Neural progenitor cell (in vitro differentiated cells): Measurements from ENCODE around the gene SYTL3. TPM values are rescaled to one million over a fixed set of nuclear protein-coding genes. Genes with fewer than 3 reads are reported as not detected.
A peak's percentile ranks its signal among the peaks of the same experiment; 100 is the strongest.

Experiments used
- DNase-seq: peaks from one replicate; pipeline ENCODE4 v3.0.0-alpha.2; 2016; ENCODE audit warnings: low spot score
- H2AFZ ChIP-seq: fragments of 200-600 bp; sonication (generic); replicated peaks from 2 replicates; pipeline ENCODE4 v1.6.1; 2016; ENCODE audit warnings: antibody characterized with exemption
- H3F3A ChIP-seq: fragments of 200-600 bp; sonication (generic); 2 replicates; pipeline ENCODE4 v1.6.1; 2016; ENCODE audit warnings: antibody characterized with exemption, low read depth
- H3K27ac ChIP-seq: fragments of 200-600 bp; sonication (generic); 2 replicates; pipeline ENCODE4 v1.5.1; 2016; ENCODE audit warnings: mild to moderate bottlenecking
- H3K27me3 ChIP-seq: fragments of 200-600 bp; sonication (generic); 2 replicates; pipeline ENCODE4 v1.6.1; 2016; ENCODE audit warnings: mild to moderate bottlenecking, moderate library complexity
- H3K36me3 ChIP-seq: fragments of 200-600 bp; sonication (generic); 2 replicates; pipeline ENCODE4 v1.5.1; 2016
- H3K4me1 ChIP-seq: fragments of 200-600 bp; sonication (generic); 2 replicates; pipeline ENCODE4 v1.6.1; 2016; ENCODE audit warnings: mixed run types
- H3K4me2 ChIP-seq: fragments of 200-600 bp; sonication (generic); 2 replicates; pipeline ENCODE4 v1.6.1; 2016
- H3K4me3 ChIP-seq: fragments of 200-600 bp; sonication (generic); 2 replicates; pipeline ENCODE4 v1.5.1; 2016
- H3K79me2 ChIP-seq: fragments of 200-600 bp; sonication (generic); 2 replicates; pipeline ENCODE4 v1.6.1; 2016; ENCODE audit warnings: low read depth
- H3K9ac ChIP-seq: fragments of 200-600 bp; sonication (generic); 2 replicates; pipeline ENCODE4 v1.6.1; 2016
- H3K9me3 ChIP-seq: fragments of 200-600 bp; sonication (generic); 2 replicates; pipeline ENCODE4 v1.5.1; 2016; ENCODE audit warnings: low read depth
- H4K20me1 ChIP-seq: fragments of 200-600 bp; sonication (generic); 2 replicates; pipeline ENCODE4 v1.6.1; 2016; ENCODE audit warnings: low read depth
- H3K27ac Mint-ChIP-seq: 3 replicates; pipeline ENCODE4 v1.8.0; 2021; ENCODE audit warnings: mixed read lengths
- H3K27me3 Mint-ChIP-seq: 2 replicates; pipeline ENCODE4 v1.8.0; 2022; ENCODE audit warnings: low read depth, mild to moderate bottlenecking, inconsistent platforms, moderate library complexity, mixed read lengths; ENCODE audit not compliant: insufficient read depth
- H3K36me3 Mint-ChIP-seq: 3 replicates; pipeline ENCODE4 v1.8.0; 2021; ENCODE audit warnings: mixed read lengths
- H3K4me1 Mint-ChIP-seq: 3 replicates; pipeline ENCODE4 v1.8.0; 2021; ENCODE audit warnings: mixed read lengths
- H3K4me3 Mint-ChIP-seq: 3 replicates; pipeline ENCODE4 v1.8.0; 2021; ENCODE audit warnings: mild to moderate bottlenecking, moderate library complexity, mixed read lengths
- H3K9me3 Mint-ChIP-seq: 3 replicates; pipeline ENCODE4 v1.8.0; 2020; ENCODE audit warnings: mixed read lengths
- EZH2 ChIP-seq: fragments of 200-600 bp; sonication (generic); IDR thresholded peaks from 2 replicates; pipeline ENCODE4 v1.6.1; 2017; ENCODE audit warnings: antibody characterized with exemption, mild to moderate bottlenecking, moderate library complexity
- EZH2phosphoT487 ChIP-seq: fragments of 200-600 bp; sonication (generic); IDR thresholded peaks from 2 replicates; pipeline ENCODE4 v1.6.1; 2017; ENCODE audit warnings: antibody characterized with exemption
- total RNA-seq: library from RNA; depleted of rRNA; stranded (reverse); fragments of >200 nt; gene quantifications from 2 replicates; pipeline ENCODE4 v1.2.3, GENCODE V29; 2015; ENCODE audit warnings: low replicate concordance
- TF ChIP-seq, protein P1 (sequence below): fragments of 200-600 bp; sonication (generic); IDR thresholded peaks from 2 replicates; pipeline ENCODE4 v1.5.1; 2017; ENCODE audit warnings: antibody characterized with exemption, mild to moderate bottlenecking

The SYTL3 gene
- total RNA-seq, 1 donor from 2014 or later: not detected

DNA sequence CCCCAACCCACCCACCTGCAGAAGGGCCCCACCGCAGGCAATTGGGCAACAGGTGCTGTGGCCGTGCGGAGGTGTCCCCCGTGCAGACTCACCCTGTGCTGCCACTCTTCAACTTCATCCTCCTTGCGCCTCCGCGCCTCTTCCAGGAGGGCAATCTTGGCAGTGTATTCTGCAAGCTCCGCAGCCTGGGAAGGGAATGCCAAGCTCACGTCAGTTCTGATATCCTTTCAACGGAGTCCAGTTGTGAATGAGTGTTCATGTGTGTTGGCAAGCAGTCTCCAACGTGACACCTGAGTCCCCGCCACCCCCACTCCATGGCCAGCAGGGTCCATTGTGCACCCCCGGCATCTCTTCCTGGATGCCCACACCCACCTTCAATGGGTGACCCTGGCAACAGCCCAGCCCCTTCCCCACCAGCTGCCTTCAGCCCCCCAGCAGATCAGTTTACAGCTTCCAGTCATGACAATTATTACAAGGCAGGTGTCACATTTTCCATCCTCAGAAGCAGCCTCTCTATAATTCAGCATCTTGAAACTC, 119.4 kb downstream of the SYTL3 start:
- TF ChIP-seq EZH2 (no peak), EZH2phosphoT487 (no peak)
- TF ChIP-seq, protein P1, sequence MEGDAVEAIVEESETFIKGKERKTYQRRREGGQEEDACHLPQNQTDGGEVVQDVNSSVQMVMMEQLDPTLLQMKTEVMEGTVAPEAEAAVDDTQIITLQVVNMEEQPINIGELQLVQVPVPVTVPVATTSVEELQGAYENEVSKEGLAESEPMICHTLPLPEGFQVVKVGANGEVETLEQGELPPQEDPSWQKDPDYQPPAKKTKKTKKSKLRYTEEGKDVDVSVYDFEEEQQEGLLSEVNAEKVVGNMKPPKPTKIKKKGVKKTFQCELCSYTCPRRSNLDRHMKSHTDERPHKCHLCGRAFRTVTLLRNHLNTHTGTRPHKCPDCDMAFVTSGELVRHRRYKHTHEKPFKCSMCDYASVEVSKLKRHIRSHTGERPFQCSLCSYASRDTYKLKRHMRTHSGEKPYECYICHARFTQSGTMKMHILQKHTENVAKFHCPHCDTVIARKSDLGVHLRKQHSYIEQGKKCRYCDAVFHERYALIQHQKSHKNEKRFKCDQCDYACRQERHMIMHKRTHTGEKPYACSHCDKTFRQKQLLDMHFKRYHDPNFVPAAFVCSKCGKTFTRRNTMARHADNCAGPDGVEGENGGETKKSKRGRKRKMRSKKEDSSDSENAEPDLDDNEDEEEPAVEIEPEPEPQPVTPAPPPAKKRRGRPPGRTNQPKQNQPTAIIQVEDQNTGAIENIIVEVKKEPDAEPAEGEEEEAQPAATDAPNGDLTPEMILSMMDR: no peak
- Mint-ChIP-seq H3K36me3 (peaks cover 63% of the 10 kb centered on the region), H3K4me1 (peaks cover 33% of the 10 kb centered on the region), H3K9me3 (no peaks in the 10 kb centered on the region), H3K27me3 (peaks cover 2% of the 10 kb centered on the region), H3K4me3 (no peak overlapping the region), H3K27ac (peak overlapping the region; percentile 80)
- Histone ChIP-seq H3K4me2 (no peak overlapping the region), H3K27ac (no peak overlapping the region), H3K27me3 (no peaks in the 10 kb centered on the region), H3F3A (no peaks in the 10 kb centered on the region), H2AFZ (no peak overlapping the region), H3K4me1 (no peaks in the 10 kb centered on the region), H3K9me3 (no peaks in the 10 kb centered on the region), H4K20me1 (peaks cover 4% of the 10 kb centered on the region), H3K9ac (no peak overlapping the region), H3K4me3 (no peak overlapping the region), H3K79me2 (no peaks in the 10 kb centered on the region), H3K36me3 (no peaks in the 10 kb centered on the region)
- DNase-seq: no peak

- Mint-ChIP-seq H3K36me3 (peaks cover 64% of the 10 kb centered on the region), H3K4me3 (no peak overlapping the region), H3K9me3 (no peaks in the 10 kb centered on the region), H3K27me3 (peaks cover 2% of the 10 kb centered on the region), H3K4me1 (peaks cover 37% of the 10 kb centered on the region), H3K27ac (peak overlapping the region; percentile 80)
- Histone ChIP-seq H3K4me2 (no peak overlapping the region), H2AFZ (no peak overlapping the region), H3K4me1 (no peaks in the 10 kb centered on the region), H3K4me3 (no peak overlapping the region), H4K20me1 (peaks cover 4% of the 10 kb centered on the region), H3K9me3 (no peaks in the 10 kb centered on the region), H3F3A (no peaks in the 10 kb centered on the region), H3K79me2 (no peaks in the 10 kb centered on the region), H3K36me3 (no peaks in the 10 kb centered on the region), H3K27ac (no peak overlapping the region), H3K9ac (no peak overlapping the region), H3K27me3 (no peaks in the 10 kb centered on the region)
- TF ChIP-seq, protein P1: no peak
- TF ChIP-seq EZH2phosphoT487 (no peak), EZH2 (no peak)
- DNase-seq: no peak
Measured at GRCh38 chr6:158769771-158770432, 120.0 kb downstream of the SYTL3 start.

DNA sequence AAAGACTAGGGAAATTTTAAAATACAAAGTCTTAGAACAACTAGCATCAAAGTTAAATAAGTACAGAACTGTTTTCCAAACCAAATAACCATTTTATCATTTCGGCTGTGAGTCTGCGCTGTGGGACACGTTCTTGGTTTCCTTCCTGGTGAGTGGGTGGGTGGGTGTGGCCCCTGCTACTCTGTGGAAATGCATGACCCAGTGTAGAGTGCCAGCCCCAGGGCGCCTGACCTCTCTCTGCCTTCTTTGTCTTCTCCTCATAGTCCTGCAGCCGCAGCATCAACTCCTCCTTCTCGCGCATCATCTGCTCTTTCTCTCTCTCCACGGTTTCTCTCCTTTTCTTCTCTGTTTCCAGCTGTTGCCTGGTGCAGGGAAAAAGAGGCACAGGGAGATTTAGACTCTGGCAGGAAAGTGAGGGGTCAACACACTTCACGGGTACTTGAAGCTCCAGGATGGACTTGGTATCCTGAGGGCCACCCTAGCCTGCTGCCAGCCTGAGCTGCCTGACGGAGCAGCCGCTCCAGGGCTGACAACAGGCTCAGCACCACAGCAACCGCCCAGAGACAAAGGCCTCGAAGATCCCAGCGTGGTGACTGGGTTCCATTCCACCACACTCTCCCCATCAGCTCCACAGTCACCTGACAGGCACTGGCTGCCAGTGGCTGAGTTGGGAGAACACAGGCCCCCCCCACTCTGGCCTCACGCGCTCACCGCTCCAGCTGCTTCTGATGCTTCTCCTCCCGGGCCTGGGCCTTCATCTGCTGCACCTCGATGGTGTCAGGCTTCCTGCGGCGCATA, 120.9 kb downstream of the SYTL3 start:
- Mint-ChIP-seq H3K4me3 (no peak overlapping the region), H3K4me1 (peaks cover 37% of the 10 kb centered on the region), H3K36me3 (peaks cover 68% of the 10 kb centered on the region), H3K27ac (peak overlapping the region; percentile 85), H3K27me3 (peaks cover 2% of the 10 kb centered on the region), H3K9me3 (no peaks in the 10 kb centered on the region)
- no peak for DNase-seq
- TF ChIP-seq EZH2phosphoT487 (no peak), EZH2 (no peak)
- TF ChIP-seq, protein P1: no peak
- Histone ChIP-seq H4K20me1 (peaks cover 4% of the 10 kb centered on the region), H3K9me3 (no peaks in the 10 kb centered on the region), H2AFZ (no peak overlapping the region), H3K9ac (no peak overlapping the region), H3K27me3 (no peaks in the 10 kb centered on the region), H3K27ac (no peak overlapping the region), H3K4me3 (no peak overlapping the region), H3K36me3 (no peaks in the 10 kb centered on the region), H3K4me2 (no peak overlapping the region), H3F3A (no peaks in the 10 kb centered on the region), H3K79me2 (no peaks in the 10 kb centered on the region), H3K4me1 (no peaks in the 10 kb centered on the region)
